AG09309 (cell line): ENCODE results near the gene VSTM2A.
"Not testable (repeated sequence)": the region's sequence is repeated elsewhere in the genome, so short reads cannot be mapped to it uniquely, and the experiment has no call there.

Source experiments
- DNase-seq: peaks from one replicate; pipeline ENCODE4 v3.0.0-alpha.2; 2010; ENCODE audit warnings: low read depth
- H3K4me3 ChIP-seq: 2 replicates; pipeline ENCODE4 v1.5.1; 2011; ENCODE audit warnings: mild to moderate bottlenecking, low read depth, low read length, moderate library complexity; ENCODE audit not compliant: control insufficient read depth
- CTCF ChIP-seq: IDR thresholded peaks from 2 replicates; pipeline ENCODE4 v1.5.1; 2011; ENCODE audit warnings: mild to moderate bottlenecking, low read depth, low read length, inconsistent platforms; ENCODE audit not compliant: insufficient read depth, control insufficient read depth; ENCODE audit errors: missing control alignments

Gene VSTM2A

GRCh38 chr7:54541669-54542625, at the start of gene VSTM2A:
TSS of gene VSTM2A (plus strand) at chr7:54542375. CDS start at chr7:54542731, 356 bp downstream.
- DNase-seq = no peak
- no peak within 1 kb of the TSS for H3K4me3 ChIP-seq
- TF ChIP-seq CTCF = no peak

- DNase-seq, H3K4me3 ChIP-seq: not testable (repeated sequence)
Observed at GRCh38 chr7:54504531-54504930, 37.6 kb upstream of the VSTM2A start.

GRCh38 chr7:54529568-54529967, 12.6 kb upstream of the VSTM2A start:
- DNase-seq = no peak
- H3K4me3 ChIP-seq = no peak overlapping the region
- TF ChIP-seq CTCF = no peak

- TF ChIP-seq CTCF = no peak
- H3K4me3 ChIP-seq = no peak overlapping the region
- DNase-seq = no peak
Observed at GRCh38 chr7:54538122-54538521, 4.1 kb upstream of the VSTM2A start.

GRCh38 chr7:54543051-54543488, 895 bp downstream of the VSTM2A start:
- DNase-seq = no peak
- H3K4me3 ChIP-seq = no peak overlapping the region
- no peak for TF ChIP-seq CTCF

- no peak for TF ChIP-seq CTCF
- H3K4me3 ChIP-seq = no peak overlapping the region
- no peak for DNase-seq
Observed at GRCh38 chr7:54544149-54544526, 2.0 kb downstream of the VSTM2A start.

- no peak overlapping the region for H3K4me3 ChIP-seq
- no peak for DNase-seq
- no peak for TF ChIP-seq CTCF
Observed at GRCh38 chr7:54544527-54545240, 2.5 kb downstream of the VSTM2A start.
